Adipocyte (in vitro differentiated cells): ENCODE data around the gene EDEM3.

Source experiments
- DNase-seq: peaks from one replicate; pipeline ENCODE4 v3.0.0-alpha.2; 2015; ENCODE audit warnings: low read depth
- H3K27me3 ChIP-seq: replicated peaks from 2 replicates; pipeline ENCODE4 v1.7.0; 2013; ENCODE audit warnings: mild to moderate bottlenecking, low read length, moderate library complexity; ENCODE audit not compliant: control insufficient read depth, insufficient read depth
- H3K36me3 ChIP-seq: 2 replicates; pipeline ENCODE4 v1.7.0; 2013; ENCODE audit warnings: low read length, mild to moderate bottlenecking, moderate library complexity; ENCODE audit not compliant: control insufficient read depth, insufficient read depth, severe bottlenecking
- H3K4me1 ChIP-seq: 2 replicates; pipeline ENCODE4 v1.7.0; 2013; ENCODE audit warnings: mild to moderate bottlenecking, low read length, moderate library complexity; ENCODE audit not compliant: control insufficient read depth, insufficient read depth
- H3K4me3 ChIP-seq: 2 replicates; pipeline ENCODE4 v1.7.0; 2013; ENCODE audit warnings: mild to moderate bottlenecking, low read length, moderate library complexity
- H3K9ac ChIP-seq: 2 replicates; pipeline ENCODE4 v1.7.0; 2013; ENCODE audit warnings: mild to moderate bottlenecking, low read length, moderate library complexity
- H3K9me3 ChIP-seq: 2 replicates; pipeline ENCODE4 v1.7.0; 2013; ENCODE audit warnings: mild to moderate bottlenecking, low read length, moderate library complexity; ENCODE audit not compliant: control insufficient read depth

EDEM3 gene

GRCh38 chr1:184647471-184647870 is 107.2 kb downstream of the EDEM3 start:
- Histone ChIP-seq H3K4me3 (no peak overlapping the region), H3K36me3 (no peaks in the 10 kb centered on the region), H3K4me1 (peaks cover 32% of the 10 kb centered on the region), H3K27me3 (no peaks in the 10 kb centered on the region), H3K9ac (no peak overlapping the region), H3K9me3 (peaks cover 5% of the 10 kb centered on the region)
- peak; percentile 38 for DNase-seq

GRCh38 chr1:184646824-184647223 is 107.8 kb downstream of the EDEM3 start:
- Histone ChIP-seq H3K4me3 (no peak overlapping the region), H3K4me1 (peaks cover 32% of the 10 kb centered on the region), H3K36me3 (no peaks in the 10 kb centered on the region), H3K9ac (no peak overlapping the region), H3K27me3 (no peaks in the 10 kb centered on the region), H3K9me3 (no peaks in the 10 kb centered on the region)
- no peak for DNase-seq

GRCh38 chr1:184646178-184646701 is 108.4 kb downstream of the EDEM3 start:
- no peaks in the 10 kb centered on the region for H3K9me3 ChIP-seq
- DNase-seq: no peak
- no peak overlapping the region for H3K9ac ChIP-seq
- H3K36me3 ChIP-seq: no peaks in the 10 kb centered on the region
- no peak overlapping the region for H3K4me3 ChIP-seq
- H3K4me1 ChIP-seq: peaks cover 32% of the 10 kb centered on the region
- H3K27me3 ChIP-seq: peaks cover 4% of the 10 kb centered on the region

GRCh38 chr1:184644771-184645170 is 109.9 kb downstream of the EDEM3 start:
- no peaks in the 10 kb centered on the region for H3K36me3 ChIP-seq
- no peak for DNase-seq
- H3K9me3 ChIP-seq: no peaks in the 10 kb centered on the region
- peaks cover 8% of the 10 kb centered on the region for H3K27me3 ChIP-seq
- peaks cover 27% of the 10 kb centered on the region for H3K4me1 ChIP-seq
- no peak overlapping the region for H3K4me3 ChIP-seq
- H3K9ac ChIP-seq: no peak overlapping the region

- no peaks in the 10 kb centered on the region for H3K9me3 ChIP-seq
- H3K4me3 ChIP-seq: no peak overlapping the region
- peaks cover 16% of the 10 kb centered on the region for H3K4me1 ChIP-seq
- no peak for DNase-seq
- peaks cover 8% of the 10 kb centered on the region for H3K27me3 ChIP-seq
- no peak overlapping the region for H3K9ac ChIP-seq
- H3K36me3 ChIP-seq: no peaks in the 10 kb centered on the region
Measured at GRCh38 chr1:184643661-184644060, 111.0 kb downstream of the EDEM3 start.

- H3K4me3 ChIP-seq: no peak overlapping the region
- H3K27me3 ChIP-seq: peaks cover 8% of the 10 kb centered on the region
- H3K9me3 ChIP-seq: no peaks in the 10 kb centered on the region
- DNase-seq: no peak
- peaks cover 2% of the 10 kb centered on the region for H3K4me1 ChIP-seq
- no peak overlapping the region for H3K9ac ChIP-seq
- H3K36me3 ChIP-seq: no peaks in the 10 kb centered on the region
Measured at GRCh38 chr1:184641894-184642293, 112.8 kb downstream of the EDEM3 start.

GRCh38 chr1:184640505-184640904 is 114.2 kb downstream of the EDEM3 start:
- no peaks in the 10 kb centered on the region for H3K36me3 ChIP-seq
- H3K4me3 ChIP-seq: no peak overlapping the region
- H3K4me1 ChIP-seq: peaks cover 10% of the 10 kb centered on the region
- peaks cover 8% of the 10 kb centered on the region for H3K27me3 ChIP-seq
- no peak for DNase-seq
- H3K9ac ChIP-seq: no peak overlapping the region
- no peaks in the 10 kb centered on the region for H3K9me3 ChIP-seq
